ENCODE results near the gene KSR1. TPM values are rescaled to one million over a fixed set of nuclear protein-coding genes. Genes with fewer than 3 reads are reported as not detected.
A peak's percentile ranks its signal among the peaks of the same experiment; 100 is the strongest.

The KSR1 gene
- total and polyA plus RNA-seq, 2 of the 4 experiments (the other 2 are of a cell fraction), result 12.5 to 21.9 TPM

DNA sequence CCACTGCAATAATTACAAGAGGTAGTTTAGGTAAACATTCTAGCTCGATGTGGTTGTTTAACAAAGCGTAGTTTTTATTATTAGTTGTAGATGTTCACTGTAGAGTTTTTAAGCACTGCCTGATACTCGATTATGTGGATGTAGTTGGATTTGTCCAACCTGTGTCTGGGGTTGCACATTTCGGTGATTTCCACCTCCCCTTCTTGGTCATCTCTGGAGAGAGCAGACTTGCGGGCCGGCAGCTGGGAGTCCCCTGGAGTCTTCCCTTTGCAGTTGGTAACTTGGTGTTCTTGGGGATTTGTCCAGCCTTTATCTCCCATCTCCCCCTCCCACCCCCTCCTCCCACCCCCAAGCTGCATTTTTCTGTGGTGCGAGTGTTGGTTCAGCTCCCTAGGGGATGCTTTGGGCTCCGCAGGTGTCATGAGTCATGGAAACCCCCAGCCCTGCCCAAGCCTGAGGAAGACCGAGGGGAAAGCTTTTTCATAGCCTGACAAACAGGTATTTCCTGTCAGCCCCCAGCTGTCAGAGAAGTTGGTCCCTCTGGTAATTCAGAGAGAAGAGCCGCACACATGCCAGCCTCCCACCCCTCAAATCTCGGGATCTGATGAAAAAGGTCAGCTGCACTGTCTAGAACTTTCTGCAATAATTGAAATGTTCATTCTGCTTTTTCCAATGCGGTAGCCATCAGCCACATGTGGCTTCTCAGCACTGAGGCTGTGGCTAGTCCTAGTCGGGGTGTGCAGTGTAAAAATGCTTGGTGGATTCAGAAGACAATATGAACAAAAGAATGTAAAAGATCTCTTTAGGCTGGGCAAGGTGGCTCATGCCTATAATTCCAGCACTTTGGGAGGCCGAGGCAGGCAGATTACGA lies 50.3 kb downstream of the KSR1 start:
- H2BK120ac ChIP-seq (ENCODE audit: low read depth, low read length), result peak overlapping the region; percentile 10
- H3K9me1 ChIP-seq (ENCODE audit: insufficient read depth, low read length), result peaks cover 39% of the 10 kb centered on the region
- peaks cover 39% of the 10 kb centered on the region for H3K4me1 ChIP-seq (ENCODE audit: control insufficient read depth, insufficient read depth, low read length)
- intact Hi-C loops (cut with micrococcal nuclease), result no loop called here
- CTCF ChIA-PET, result interaction anchor here (0.6 kb wide), 1 partner anchor 10 kb away, joined by 3 read pairs; no protein-coding TSS in a partner anchor
- H2AK5ac ChIP-seq (ENCODE audit: low read depth, low read length), result peak overlapping the region; percentile 28
- 0 out of 2 replicates have a peak overlapping the region, but pooled peaks have one; percentile 5 for H4K5ac ChIP-seq (ENCODE audit: low read depth, low read length)
- ATAC-seq (ENCODE audit: low read depth) (no peak), DNase-seq (no peak)
- no peak overlapping the region for H3K27ac ChIP-seq (ENCODE audit: insufficient read depth, low read length)
- H3K36me3 ChIP-seq (ENCODE audit: control insufficient read depth, insufficient read depth, low read length), result no peaks in the 10 kb centered on the region
- H3K27me3 ChIP-seq (ENCODE audit: control insufficient read depth, insufficient read depth, low read length), result no peaks in the 10 kb centered on the region
- H2AK9ac ChIP-seq (replicated peaks; ENCODE audit: low read depth, low read length, poor library complexity), result no peak overlapping the region
- H4K91ac ChIP-seq (ENCODE audit: insufficient read depth, low read depth, low read length), result no peak overlapping the region
- H3K56ac ChIP-seq (ENCODE audit: extremely low read depth, insufficient read depth, low read length), result no peak overlapping the region
- POLR2A ChIA-PET (ENCODE audit: unreplicated experiment), result no interaction called here
- 0 out of 2 replicates have a peak overlapping the region, but pooled peaks have one; percentile 29 for H3K4ac ChIP-seq (ENCODE audit: low read depth, low read length)
- in situ Hi-C loops (cut with MboI; ENCODE audit: low sequenced_read_pairs), result no loop called here
- H3K4me2 ChIP-seq (ENCODE audit: low read depth, low read length), result no peak overlapping the region
- 87% methylated on average over 3 of the region's 15 CpGs; no CpG with 5 or more reads in 1 of the 2 experiments for WGBS, 2 experiments (ENCODE audit: extremely low coverage in 2 of 2, insufficient read length in 1 of 2)
- no peak overlapping the region for H4K8ac ChIP-seq (ENCODE audit: low read depth in 2 of 2, low read length in 2 of 2)
- H3K79me1 ChIP-seq (ENCODE audit: low read depth in 1 of 2, low read length in 2 of 2), result peaks cover 60 to 88% of the 10 kb centered on the region in 2 experiments
- H3K14ac ChIP-seq (replicated peaks; ENCODE audit: low read depth, low read length), result 0 out of 2 replicates have a peak overlapping the region, but pooled peaks have one; percentile 38
- H2AFZ ChIP-seq (replicated peaks; ENCODE audit: low read length, poor library complexity), result no peak overlapping the region
- no TSS peak for BruUV-seq (replicated peaks)
- no peak overlapping the region for H2BK5ac ChIP-seq (ENCODE audit: low read depth, low read length, poor library complexity, severe bottlenecking)
- H4K20me1 ChIP-seq (ENCODE audit: insufficient read depth, low read length), result peaks cover 72% of the 10 kb centered on the region
- no peak overlapping the region for H3K18ac ChIP-seq (ENCODE audit: low read depth, low read length)
- H3K4me3 ChIP-seq (ENCODE audit: insufficient read depth, low read depth, low read length), result no peak overlapping the region
- H3K9me3 ChIP-seq (ENCODE audit: control insufficient read depth, insufficient read depth, low read length), result no peaks in the 10 kb centered on the region
- no peak overlapping the region; the same call in 1 of the 2 replicates for H2BK20ac ChIP-seq (ENCODE audit: low read depth, low read length)
- H3K9ac ChIP-seq (ENCODE audit: low read depth, low read length), result no peak overlapping the region
- no peak overlapping the region for H3K23ac ChIP-seq (ENCODE audit: low read depth, low read length)
- dilution Hi-C loops (cut with HindIII; ENCODE audit: low sequenced_read_pairs, unreplicated experiment), result no loop called here
- H2BK15ac ChIP-seq (ENCODE audit: low read depth, low read length), result no peak overlapping the region
- no peak for TF ChIP-seq RFX5 (IDR thresholded peaks at IDR 0.05; ENCODE audit: low read depth, low read length)
- TF ChIP-seq, protein P1, sequence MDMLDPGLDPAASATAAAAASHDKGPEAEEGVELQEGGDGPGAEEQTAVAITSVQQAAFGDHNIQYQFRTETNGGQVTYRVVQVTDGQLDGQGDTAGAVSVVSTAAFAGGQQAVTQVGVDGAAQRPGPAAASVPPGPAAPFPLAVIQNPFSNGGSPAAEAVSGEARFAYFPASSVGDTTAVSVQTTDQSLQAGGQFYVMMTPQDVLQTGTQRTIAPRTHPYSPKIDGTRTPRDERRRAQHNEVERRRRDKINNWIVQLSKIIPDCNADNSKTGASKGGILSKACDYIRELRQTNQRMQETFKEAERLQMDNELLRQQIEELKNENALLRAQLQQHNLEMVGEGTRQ (IDR thresholded peaks at IDR 0.05; ENCODE audit: low read depth, low read length), result no peak
- no peak for TF ChIP-seq FOS (IDR thresholded peaks at IDR 0.05; ENCODE audit: low read depth, low read length)
- TF ChIP-seq RAD21 (IDR thresholded peaks at IDR 0.05; ENCODE audit: low read length), result no peak
- TF ChIP-seq NFE2L2 (IDR thresholded peaks at IDR 0.05; ENCODE audit: low read depth, low read length), result no peak
- no peak for TF ChIP-seq CHD1 (IDR thresholded peaks at IDR 0.05; ENCODE audit: low read depth, low read length)
- TF ChIP-seq POLR2A (IDR thresholded peaks at IDR 0.05; ENCODE audit: low read depth, low read length), result no peak
- TF ChIP-seq SMC3 (IDR thresholded peaks at IDR 0.05; ENCODE audit: low read depth, low read length), result no peak
- TF ChIP-seq MAFK (IDR thresholded peaks at IDR 0.05; ENCODE audit: low read depth, low read length), result no peak
- no peak for TF ChIP-seq MXI1 (IDR thresholded peaks at IDR 0.05; ENCODE audit: borderline replicate concordance, low read depth, low read length)
- TF ChIP-seq, protein P2, sequence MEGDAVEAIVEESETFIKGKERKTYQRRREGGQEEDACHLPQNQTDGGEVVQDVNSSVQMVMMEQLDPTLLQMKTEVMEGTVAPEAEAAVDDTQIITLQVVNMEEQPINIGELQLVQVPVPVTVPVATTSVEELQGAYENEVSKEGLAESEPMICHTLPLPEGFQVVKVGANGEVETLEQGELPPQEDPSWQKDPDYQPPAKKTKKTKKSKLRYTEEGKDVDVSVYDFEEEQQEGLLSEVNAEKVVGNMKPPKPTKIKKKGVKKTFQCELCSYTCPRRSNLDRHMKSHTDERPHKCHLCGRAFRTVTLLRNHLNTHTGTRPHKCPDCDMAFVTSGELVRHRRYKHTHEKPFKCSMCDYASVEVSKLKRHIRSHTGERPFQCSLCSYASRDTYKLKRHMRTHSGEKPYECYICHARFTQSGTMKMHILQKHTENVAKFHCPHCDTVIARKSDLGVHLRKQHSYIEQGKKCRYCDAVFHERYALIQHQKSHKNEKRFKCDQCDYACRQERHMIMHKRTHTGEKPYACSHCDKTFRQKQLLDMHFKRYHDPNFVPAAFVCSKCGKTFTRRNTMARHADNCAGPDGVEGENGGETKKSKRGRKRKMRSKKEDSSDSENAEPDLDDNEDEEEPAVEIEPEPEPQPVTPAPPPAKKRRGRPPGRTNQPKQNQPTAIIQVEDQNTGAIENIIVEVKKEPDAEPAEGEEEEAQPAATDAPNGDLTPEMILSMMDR (conservative IDR thresholded peaks at IDR 0.05; ENCODE audit: low read depth, low read length), result no peak
- no peak for TF ChIP-seq RCOR1 (IDR thresholded peaks at IDR 0.05; ENCODE audit: insufficient replicate concordance, low read length)
- TF ChIP-seq CEBPB (IDR thresholded peaks at IDR 0.05; ENCODE audit: low read depth, low read length), result no peak
- no peak for TF ChIP-seq BHLHE40 (IDR thresholded peaks at IDR 0.05; ENCODE audit: low read depth, low read length)
- no peak for TF ChIP-seq MAZ (IDR thresholded peaks at IDR 0.05; ENCODE audit: borderline replicate concordance, low read depth, low read length)
